GM19463 (cell line): ENCODE results near the gene PTPRO.

Experiments used
- ATAC-seq: cut with Tn5 transposase; IDR thresholded peaks from one replicate; pipeline ENCODE4 v1.9.1; 2021; ENCODE audit warnings: mild to moderate bottlenecking, moderate library complexity; ENCODE audit not compliant: unreplicated experiment

The PTPRO gene

DNA sequence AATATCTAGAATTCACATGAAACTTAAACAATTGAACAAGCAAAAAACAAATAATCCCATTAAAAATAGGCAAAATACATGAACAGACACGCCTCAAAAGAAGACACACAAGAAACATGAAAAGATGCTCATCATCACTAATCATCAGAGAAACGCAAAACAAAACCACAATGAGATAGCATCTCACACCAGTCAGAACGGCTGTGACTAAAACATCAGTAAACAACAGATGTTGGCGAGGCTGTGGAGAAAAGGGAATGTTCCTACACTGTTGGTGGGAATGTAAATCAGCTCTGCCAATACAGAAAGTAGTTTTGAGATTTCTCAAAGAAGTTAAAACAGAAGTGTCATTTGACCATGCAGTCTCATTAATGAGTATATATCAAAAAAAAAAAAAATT lies 121.3 kb downstream of the PTPRO start:
- ATAC-seq: no peak

DNA sequence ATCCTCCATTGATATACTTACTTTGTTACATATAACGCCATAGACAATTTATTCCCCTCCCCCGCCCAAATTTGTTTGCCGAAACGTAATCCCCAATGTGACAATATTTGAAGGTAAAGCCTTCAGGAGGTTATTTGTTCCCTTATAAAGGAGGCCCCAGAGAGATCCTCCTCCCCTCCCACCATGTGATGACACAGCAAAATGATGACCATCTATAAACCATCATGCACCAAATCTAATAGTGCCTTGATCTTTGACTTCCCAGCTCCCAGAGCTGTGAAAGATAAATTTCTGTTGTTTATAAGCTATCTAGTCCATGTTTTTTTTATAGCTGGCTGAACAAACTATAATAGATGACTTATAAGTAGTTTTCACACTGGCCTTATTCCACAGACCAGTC lies 122.2 kb downstream of the PTPRO start:
- no peak for ATAC-seq

DNA sequence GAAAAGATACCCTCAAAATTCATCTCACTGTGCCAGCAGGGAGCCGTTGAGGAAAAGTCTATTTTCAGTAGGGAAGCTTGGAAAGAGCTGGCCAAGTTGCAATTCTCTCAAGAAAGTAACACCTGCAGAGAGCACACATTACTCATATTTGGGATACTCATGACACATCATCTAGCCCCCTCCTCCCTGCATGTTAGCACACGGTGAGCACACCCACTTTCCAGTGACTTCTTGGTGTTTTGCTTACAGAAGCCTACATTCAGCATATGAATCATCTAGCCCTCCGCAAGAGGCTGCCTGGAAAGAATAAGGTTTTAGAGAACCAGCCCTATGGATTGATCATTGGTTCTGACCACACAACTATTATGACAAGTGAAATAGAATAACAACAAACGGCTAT lies 124.5 kb downstream of the PTPRO start:
- no peak for ATAC-seq

DNA sequence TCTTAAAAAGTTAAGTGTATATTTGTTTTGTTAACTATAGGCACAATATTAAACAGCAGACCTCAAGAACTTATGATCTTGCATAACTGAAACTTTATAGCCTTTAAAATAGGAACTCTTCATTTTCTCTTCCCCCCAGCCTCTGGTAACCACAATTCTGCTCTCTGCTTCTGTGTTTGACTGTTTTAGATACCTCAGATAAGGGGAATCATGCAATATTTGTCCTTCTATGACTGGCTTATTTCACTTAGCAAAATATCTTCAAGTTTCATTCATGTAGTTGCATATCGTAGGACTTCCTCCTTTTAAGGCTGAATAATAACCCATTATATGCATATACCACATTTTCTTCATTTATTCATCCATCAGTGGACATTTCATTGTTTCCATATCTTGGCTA lies 131.3 kb downstream of the PTPRO start:
- no peak for ATAC-seq

DNA sequence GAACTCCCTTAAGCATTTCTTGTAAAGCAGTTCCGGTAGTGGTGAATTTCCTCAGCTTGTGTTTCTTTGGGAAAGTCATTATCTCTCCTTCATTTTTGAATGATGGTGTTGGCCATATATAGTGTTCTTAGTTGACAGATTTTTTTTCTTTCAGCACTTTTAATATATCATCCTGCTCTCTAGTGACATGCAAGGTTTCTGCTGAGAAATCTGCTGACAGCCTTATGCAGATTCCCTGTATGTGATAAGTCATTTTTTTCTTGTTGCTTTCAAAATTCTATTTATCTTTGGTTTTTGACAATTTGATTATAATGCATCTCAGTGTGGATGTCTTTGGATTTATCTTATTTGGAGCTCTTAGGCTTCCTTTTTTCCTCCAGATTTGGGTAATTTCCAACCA lies 135.7 kb downstream of the PTPRO start:
- ATAC-seq: no peak

DNA sequence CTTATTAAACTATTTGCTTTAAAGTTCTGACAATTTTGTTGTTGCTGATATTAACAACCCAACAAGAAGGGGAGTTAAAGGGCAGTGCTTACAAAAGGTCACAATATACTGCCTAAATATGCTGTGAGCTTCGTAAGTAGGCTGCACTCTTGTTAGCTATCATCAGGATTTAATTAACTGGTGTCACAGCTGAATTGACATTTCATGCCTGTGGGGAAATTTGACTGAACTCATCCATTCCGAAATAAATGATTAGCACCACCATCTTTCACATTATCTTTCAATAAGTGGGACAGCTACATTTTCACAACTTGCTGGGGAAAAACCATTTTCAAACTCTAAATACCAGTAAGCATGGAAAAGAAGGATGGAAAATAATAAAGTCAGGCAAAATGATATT lies 146.6 kb downstream of the PTPRO start:
- ATAC-seq: no peak

DNA sequence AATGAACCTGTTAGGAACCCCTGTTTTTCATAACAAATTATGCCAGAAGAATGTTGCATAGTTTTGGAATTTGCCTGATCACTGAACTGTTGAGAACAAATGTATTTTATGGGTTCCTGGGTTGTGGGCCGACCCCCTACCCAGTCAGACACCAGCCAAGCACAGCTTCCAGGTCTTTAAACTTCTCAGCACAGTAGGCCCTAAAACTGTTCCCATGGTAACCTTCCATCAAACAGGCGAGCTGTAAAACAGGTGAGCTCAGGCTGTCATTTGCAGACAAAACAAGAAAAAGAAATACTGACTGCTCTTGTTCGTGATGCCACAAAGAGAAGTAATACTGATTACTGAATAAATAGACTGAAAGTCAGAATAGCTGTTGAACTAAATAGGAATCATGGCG lies 147.0 kb downstream of the PTPRO start:
- no peak for ATAC-seq

DNA sequence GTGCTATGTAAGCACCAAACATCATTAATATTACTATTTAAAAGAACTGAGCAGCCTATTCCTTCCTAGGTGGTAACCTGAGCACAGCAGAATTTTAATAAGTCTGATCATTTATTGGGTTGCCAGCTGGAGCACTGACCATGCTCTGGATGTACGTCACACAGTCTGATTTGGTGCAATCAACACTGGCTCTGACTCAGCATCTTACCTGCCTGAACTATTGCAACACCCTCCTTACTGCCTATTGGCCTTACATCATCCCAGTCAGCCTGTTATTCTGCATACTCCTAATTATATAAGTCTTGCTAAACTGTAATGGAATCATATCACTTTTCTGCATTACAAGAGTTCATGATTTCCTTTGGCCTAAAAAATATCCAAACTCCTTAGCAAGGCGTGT lies 149.7 kb downstream of the PTPRO start:
- no peak for ATAC-seq

DNA sequence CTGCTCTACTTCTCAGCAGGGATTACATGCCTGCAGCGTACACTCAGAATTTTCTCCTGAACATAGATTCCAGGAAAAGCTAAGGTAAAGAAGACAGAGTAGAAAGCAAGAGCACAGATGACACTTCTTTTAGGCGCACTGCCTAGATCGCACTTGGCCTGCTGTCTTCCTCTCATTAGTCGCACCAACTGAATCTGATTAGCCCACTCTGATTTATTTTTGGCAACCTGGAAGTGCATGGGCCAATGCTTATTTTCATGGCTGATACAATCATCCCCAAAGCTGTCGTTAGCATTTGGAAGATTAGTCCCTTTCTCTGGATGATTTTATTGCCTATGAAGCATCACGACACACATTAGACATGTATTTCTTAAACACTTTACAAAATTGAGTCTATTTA lies 152.5 kb downstream of the PTPRO start:
- ATAC-seq: no peak

DNA sequence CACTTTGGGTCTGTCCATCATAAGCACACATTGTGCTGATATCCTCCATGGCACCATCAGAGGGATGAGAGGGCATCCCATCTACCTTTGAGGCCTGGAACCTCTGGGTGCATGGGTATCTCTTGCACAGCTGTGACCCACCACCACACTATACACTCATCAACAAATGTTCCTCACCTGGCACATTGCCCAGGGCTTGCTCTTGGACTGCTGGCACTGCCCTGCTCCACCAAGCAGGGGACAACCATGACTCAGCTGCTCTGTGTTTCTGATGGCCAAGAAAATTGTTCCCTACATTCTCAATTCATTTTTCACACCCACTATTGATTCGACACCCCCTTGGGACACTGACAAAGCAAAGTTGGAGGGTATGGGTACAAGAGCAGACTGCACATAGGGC lies 155.5 kb downstream of the PTPRO start:
- no peak for ATAC-seq

DNA sequence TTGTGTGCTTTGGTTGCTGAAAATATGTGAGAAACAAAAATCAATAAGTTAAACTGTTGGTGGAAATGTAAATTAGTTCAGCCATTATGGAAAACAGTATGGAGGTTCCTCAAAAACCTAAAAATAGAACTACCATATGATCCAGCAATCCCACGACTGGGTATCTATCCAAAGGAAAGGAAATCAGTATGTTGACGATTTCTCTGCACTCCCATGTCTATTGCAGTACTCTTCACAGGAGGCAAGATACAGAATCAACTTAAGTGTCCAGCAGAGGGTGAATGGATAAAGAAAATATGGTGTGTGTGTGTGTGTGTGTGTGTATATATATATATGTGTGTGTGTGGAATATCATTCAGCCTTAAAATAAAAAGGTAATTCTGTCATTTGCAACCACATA lies 159.5 kb downstream of the PTPRO start:
- ATAC-seq: no peak

DNA sequence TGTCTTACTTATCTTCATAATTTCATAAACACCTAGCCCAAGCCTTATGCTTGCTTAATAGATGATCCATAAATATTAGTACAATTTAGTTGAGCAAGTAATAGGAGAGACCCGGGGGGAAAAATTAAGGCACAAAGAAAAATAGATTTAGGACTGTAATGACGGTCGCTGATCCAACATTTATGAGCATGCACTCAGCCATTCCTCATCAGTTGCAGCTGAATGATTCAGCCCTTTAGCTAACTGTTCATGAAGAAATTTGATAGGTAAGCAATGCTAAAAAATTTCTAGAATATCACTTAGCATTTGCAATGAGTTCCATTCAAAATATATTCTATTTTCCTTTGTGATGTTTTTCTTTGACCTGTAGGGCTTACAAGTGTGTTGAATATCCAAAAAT lies 163.2 kb downstream of the PTPRO start:
- no peak for ATAC-seq

DNA sequence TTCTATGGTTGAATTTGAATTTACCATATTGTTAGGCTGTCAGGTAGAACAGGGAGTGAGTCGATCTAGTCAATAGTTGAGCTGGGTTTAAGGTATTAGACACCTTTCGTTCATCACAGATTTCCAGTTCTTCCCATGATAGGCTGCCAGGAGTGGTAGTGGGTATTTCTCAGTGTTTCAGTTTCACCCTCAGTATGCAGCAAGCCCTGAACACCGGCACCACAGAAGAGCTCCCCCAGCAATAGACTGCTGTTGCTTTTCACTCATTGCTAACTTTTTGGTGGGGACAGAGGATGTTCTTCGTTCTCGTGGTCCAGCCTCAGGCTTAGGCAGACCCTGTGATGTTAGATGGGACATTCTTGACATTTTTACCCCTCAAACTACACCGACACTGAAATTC lies 164.6 kb downstream of the PTPRO start:
- no peak for ATAC-seq

DNA sequence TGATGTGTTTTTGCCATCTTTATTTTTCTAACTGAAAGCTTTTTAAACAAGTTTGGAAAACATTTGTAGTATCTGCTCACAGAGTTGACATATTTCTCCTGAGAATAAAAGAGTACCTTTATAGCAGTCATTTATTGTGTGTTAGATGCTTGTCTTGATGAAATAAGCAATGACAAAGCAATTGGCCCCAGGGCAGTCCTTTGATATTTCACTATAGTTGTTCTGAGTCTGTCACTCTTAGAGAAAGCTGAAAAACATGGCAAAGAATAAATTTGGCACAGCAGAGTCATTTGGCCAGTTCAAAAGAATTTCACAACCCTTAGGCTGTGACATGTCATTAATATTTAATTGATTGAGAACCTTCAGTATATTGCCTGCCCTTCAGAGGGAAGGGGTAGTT lies 166.2 kb downstream of the PTPRO start:
- ATAC-seq: no peak

DNA sequence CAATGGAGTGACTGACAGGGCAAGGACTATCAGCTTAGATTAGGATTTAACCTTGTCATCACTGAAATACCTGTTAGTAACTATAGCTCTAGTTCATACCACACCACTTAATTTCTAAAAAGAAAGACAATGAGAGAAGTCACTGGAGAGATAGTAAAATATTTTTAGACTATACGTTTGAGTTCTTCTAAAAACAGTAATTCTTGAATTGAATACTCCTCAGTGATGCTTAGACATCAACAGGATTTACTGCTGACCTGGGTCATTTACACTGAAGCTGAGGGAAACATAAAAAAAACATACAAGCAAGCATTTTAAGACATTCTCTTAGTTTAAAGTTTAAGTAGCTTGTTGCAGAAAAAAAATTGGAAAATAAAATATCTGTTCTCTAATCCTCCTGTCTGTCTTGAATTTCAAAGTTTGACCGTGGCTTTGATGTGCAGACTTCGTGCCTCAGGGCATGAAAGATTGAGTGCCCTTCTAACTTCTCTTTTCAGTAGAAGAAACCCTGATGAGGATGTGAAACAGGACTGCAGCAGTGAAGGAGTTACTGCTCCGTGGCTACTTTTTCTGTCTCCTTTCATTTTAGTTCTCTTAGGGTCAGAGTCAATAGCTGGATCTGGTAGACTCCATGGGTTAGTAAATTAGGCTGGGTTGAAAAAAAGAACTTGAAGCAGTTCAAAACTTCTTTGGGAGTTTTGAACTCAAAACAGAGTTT lies 172.2 kb downstream of the PTPRO start:
- peak; percentile 62 for ATAC-seq

DNA sequence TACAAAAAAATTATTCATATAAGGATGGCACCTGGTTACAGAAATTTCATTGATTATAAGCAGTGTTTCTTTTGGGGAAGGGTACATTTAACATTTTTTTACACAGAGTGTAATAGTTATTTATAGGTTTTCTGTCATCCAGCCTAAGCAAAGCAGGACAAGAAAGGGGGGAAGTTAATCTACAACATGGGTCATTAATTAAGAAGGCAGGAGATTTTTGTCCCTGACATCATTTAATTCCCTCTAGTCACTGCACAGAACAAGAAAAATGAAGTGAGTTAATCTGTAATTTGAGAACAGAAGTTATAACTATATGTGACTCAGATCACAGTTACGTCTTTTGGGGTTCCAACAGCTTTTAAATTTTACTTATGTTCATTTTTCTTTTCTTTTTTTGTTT lies 173.4 kb downstream of the PTPRO start:
- no peak for ATAC-seq

DNA sequence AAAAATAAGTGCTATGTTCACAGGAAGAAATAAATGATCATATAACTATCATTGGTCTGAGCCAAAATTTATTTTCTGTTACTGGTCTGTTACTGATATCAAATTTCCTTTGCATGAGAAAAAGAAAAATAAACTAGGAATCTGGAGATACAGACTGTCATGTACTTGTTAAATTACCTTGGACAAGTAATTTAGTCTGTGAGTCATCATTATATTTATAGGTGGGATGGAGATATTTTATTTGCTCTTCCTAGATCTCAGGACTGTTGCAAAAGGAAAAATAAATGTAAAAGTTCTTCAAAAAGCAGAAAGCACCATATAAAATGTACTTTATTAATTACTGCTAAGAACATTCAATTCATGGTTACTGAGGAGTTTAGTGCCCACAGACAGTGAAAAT lies 174.4 kb downstream of the PTPRO start:
- ATAC-seq: no peak

DNA sequence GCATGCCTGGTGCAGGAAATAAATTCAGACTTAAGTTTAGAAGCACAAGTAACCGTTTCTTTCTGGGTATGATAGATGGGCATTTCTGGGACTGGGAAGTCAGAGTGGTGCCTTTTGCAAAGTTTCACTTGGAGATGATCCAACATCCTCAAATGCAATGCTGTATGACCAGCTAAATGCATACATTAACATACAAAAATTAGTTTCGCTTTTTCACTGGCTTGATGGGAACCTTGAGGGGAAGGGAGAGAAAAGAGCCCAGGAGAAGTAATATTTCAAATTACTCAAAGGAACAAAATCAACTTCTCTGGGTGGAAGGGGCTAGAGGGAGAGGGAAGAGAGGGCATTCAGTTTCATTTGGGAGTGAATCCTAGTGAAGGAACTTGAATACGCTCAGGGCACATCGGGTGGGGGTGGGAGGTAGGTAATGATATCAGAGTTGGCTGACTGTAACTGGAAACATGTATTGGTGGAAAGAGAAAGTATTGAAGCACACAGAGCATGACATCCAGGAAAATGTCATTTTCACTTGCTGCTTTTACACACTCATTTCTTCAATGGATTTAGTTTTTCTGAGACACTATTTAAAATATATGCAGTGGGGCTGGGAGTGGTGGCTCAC lies 175.5 kb downstream of the PTPRO start:
- ATAC-seq: no peak

DNA sequence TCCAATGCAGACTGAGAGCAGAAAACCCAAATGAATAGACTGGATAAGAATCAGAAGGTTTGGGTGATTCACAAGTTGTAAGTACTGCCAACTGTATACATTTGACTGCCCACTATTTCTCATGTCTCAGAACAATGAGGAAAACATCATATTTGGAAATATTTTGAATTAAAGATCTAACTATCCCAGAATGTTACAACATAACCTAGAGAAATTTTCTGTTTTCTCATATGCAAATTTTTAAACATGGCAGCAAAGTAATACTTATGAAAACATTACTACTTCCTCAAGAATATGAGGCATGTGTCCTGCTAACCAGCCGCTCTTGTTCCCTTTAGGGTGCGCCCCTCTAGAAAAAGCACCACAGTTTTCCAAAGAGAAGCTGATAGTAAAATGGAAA lies 179.9 kb downstream of the PTPRO start:
- no peak for ATAC-seq

DNA sequence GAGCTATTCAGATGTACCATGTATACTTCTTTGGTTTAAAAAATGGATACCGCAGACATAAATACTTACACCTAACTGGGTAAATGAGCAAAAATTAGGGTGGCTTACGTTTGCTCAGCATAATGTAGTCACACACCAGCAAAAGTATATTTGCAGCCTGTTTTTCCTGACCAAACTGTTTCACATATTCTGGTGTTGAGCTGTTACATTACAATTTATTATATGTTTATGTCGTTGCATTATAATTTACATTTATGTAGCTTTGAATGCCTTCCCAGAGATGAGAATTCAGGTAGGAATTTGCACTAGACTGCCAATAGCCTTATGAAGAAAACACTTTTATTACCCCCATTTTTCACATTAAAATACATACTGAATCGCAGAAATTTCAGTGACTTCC lies 183.3 kb downstream of the PTPRO start:
- ATAC-seq: no peak

DNA sequence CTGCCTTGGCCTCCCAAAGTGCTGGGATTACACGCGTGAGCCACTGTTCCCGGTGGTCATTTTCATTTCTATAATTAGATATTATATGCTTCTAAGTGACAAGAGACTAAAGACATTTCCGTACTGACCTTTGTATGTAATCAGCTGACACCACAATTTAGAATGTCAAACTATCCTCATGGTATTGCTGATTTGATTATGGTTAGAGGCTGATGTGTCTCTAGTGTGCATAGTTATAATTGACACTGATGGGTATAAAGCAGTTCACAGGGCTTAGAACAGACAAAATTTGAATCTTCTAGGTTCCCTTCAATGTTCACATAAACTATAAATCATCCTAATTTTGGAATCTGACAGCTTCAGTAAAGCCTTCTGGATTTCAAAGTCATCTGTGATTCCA lies 192.7 kb downstream of the PTPRO start:
- no peak for ATAC-seq

DNA sequence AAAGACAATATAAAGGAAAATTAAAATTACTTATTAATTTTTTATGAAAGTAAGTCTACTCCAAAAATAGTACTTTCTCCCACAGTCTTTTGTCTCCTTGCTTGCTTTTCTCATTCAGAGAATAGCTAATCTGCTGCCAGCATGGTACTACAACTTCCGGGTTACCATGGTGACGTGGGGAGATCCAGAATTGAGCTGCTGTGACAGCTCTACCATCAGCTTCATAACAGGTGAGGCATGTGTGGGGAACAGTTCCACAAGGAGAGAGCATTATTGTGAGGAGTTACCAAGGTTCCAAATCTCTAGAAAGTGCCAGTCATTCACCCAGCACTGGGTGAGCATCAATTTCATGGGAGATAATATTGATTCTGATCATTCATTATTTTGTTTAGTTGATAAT lies 197.8 kb downstream of the PTPRO start:
- ATAC-seq: peak; percentile 59

DNA sequence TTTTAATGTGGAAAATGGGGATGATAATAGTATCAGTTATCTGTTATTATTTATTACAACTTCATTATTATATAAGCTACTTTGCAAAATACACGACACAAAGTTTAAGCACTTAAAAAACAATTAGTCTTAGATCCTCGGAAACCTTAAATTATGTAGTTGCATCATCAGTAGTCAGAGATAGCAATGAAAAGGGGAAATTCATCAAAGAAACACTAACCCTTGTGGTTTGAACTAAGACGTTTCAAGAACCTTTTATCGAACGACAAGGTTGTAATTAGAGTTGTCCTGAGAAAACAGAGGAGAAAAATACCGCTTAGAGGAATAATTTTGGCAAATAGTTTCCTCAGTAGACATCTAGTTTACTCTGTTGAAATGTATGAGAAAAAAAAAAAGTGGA lies 198.5 kb downstream of the PTPRO start:
- no peak for ATAC-seq
